ENCODE data around the gene CD248.

DNA sequence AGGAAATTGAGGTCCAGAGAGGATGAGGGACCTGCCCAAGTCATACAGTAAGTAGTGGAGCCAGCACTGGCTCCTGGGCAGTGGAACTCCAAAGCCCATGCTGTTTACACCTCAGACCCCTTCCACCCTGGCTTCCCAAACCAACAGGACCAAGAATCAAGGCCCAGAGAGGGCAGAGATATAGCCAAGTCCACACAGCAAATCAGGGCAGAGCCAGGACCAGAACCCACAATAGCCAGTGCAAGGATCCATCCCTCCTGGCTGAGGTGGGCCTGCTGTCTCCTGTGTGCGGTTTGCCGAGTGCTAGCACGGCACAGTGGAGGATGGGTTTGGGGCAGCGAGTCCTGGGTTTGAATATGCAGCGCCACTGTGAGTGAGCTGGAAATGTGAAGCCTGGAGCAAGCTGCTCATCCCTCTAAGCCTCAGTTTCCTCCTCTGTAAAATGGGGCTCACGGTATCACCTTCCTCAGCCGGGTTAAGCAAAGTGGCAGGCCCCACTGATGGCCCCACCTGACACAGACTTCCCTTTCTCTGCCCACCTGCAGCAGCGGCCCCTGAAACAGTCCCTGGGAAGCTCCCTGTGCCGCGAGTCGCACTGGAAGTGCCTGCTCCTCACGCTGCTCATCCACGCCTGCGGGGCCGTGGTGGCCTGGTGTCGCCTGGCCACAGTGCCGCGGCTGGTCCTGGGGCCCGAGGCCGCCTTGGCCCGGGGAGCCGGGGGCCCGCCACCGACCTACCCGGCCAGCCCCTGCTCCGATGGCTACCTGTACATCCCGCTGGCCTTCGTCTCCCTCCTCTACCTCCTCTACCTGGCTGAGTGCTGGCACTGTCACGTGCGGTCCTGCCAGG lies 22.8 kb downstream of the CD248 start:
- TF ChIP-seq, protein P1, sequence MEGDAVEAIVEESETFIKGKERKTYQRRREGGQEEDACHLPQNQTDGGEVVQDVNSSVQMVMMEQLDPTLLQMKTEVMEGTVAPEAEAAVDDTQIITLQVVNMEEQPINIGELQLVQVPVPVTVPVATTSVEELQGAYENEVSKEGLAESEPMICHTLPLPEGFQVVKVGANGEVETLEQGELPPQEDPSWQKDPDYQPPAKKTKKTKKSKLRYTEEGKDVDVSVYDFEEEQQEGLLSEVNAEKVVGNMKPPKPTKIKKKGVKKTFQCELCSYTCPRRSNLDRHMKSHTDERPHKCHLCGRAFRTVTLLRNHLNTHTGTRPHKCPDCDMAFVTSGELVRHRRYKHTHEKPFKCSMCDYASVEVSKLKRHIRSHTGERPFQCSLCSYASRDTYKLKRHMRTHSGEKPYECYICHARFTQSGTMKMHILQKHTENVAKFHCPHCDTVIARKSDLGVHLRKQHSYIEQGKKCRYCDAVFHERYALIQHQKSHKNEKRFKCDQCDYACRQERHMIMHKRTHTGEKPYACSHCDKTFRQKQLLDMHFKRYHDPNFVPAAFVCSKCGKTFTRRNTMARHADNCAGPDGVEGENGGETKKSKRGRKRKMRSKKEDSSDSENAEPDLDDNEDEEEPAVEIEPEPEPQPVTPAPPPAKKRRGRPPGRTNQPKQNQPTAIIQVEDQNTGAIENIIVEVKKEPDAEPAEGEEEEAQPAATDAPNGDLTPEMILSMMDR (IDR thresholded peaks at IDR 0.05): no peak
- TF ChIP-seq POLR2A (IDR thresholded peaks at IDR 0.05): no peak
